ES-I3 (cell line): Measurements from ENCODE around the gene PPM1K.
A peak's percentile ranks its signal among the peaks of the same experiment; 100 is the strongest.

Experiments
- H3K36me3 ChIP-seq: 2 replicates; pipeline ENCODE4 v1.6.1; 2013; ENCODE audit warnings: mild to moderate bottlenecking, low read length, control low read depth, moderate library complexity; ENCODE audit not compliant: insufficient read depth
- H3K4me1 ChIP-seq: 2 replicates; pipeline ENCODE4 v1.6.1; 2013; ENCODE audit warnings: mild to moderate bottlenecking, control low read depth, low read length; ENCODE audit not compliant: insufficient read depth
- H3K9ac ChIP-seq: 2 replicates; pipeline ENCODE4 v1.6.1; 2013; ENCODE audit warnings: low read depth, mild to moderate bottlenecking, low read length, moderate library complexity
- H3K9me3 ChIP-seq: 2 replicates; pipeline ENCODE4 v1.6.1; 2013; ENCODE audit warnings: mild to moderate bottlenecking, low read length, moderate library complexity; ENCODE audit not compliant: control insufficient read depth, insufficient read depth

The PPM1K gene

GRCh38 chr4:88291003-88291402, 6.6 kb upstream of the PPM1K start:
- H3K4me1 ChIP-seq: no peaks in the 10 kb centered on the region
- H3K9me3 ChIP-seq: no peaks in the 10 kb centered on the region
- H3K36me3 ChIP-seq: no peaks in the 10 kb centered on the region
- H3K9ac ChIP-seq: no peak overlapping the region

- Histone ChIP-seq H3K36me3 (no peaks in the 10 kb centered on the region), H3K4me1 (peaks cover 4% of the 10 kb centered on the region; the same call in 1 of the 2 replicates), H3K9me3 (no peaks in the 10 kb centered on the region), H3K9ac (no peak overlapping the region)
Measured at GRCh38 chr4:88286897-88287296, 2.5 kb upstream of the PPM1K start.

GRCh38 chr4:88285235-88285653, 883 bp upstream of the PPM1K start:
- peaks cover 4% of the 10 kb centered on the region; the same call in 1 of the 2 replicates for H3K4me1 ChIP-seq
- no peaks in the 10 kb centered on the region for H3K36me3 ChIP-seq
- no peaks in the 10 kb centered on the region for H3K9me3 ChIP-seq
- H3K9ac ChIP-seq: peak overlapping the region; percentile 39; the same call in 1 of the 2 replicates

- Histone ChIP-seq H3K9ac (peak overlapping the region; percentile 94), H3K9me3 (no peaks in the 10 kb centered on the region), H3K4me1 (peaks cover 4% of the 10 kb centered on the region; the same call in 1 of the 2 replicates), H3K36me3 (no peaks in the 10 kb centered on the region)
Measured at GRCh38 chr4:88283661-88284438, 511 bp downstream of the PPM1K start.

- H3K36me3 ChIP-seq: peaks cover 7% of the 10 kb centered on the region; the same call in 1 of the 2 replicates
- peaks cover 4% of the 10 kb centered on the region; the same call in 1 of the 2 replicates for H3K4me1 ChIP-seq
- H3K9ac ChIP-seq: no peak overlapping the region
- peaks cover 17% of the 10 kb centered on the region for H3K9me3 ChIP-seq
Measured at GRCh38 chr4:88280228-88280795, 4.0 kb downstream of the PPM1K start.

GRCh38 chr4:88277711-88278225, 6.6 kb downstream of the PPM1K start:
- H3K9ac ChIP-seq: no peak overlapping the region
- H3K9me3 ChIP-seq: peaks cover 17% of the 10 kb centered on the region
- peaks cover 3% of the 10 kb centered on the region; the same call in 1 of the 2 replicates for H3K4me1 ChIP-seq
- peaks cover 7% of the 10 kb centered on the region; the same call in 1 of the 2 replicates for H3K36me3 ChIP-seq

- peaks cover 7% of the 10 kb centered on the region; the same call in 1 of the 2 replicates for H3K36me3 ChIP-seq
- peaks cover 17% of the 10 kb centered on the region for H3K9me3 ChIP-seq
- no peak overlapping the region for H3K9ac ChIP-seq
- no peaks in the 10 kb centered on the region for H3K4me1 ChIP-seq
Measured at GRCh38 chr4:88276952-88277710, 7.2 kb downstream of the PPM1K start.

- H3K9ac ChIP-seq: no peak overlapping the region
- H3K9me3 ChIP-seq: peaks cover 17% of the 10 kb centered on the region
- peaks cover 7% of the 10 kb centered on the region; the same call in 1 of the 2 replicates for H3K36me3 ChIP-seq
- H3K4me1 ChIP-seq: no peaks in the 10 kb centered on the region
Measured at GRCh38 chr4:88275949-88276515, 8.3 kb downstream of the PPM1K start.

- H3K4me1 ChIP-seq: no peaks in the 10 kb centered on the region
- peaks cover 17% of the 10 kb centered on the region for H3K9me3 ChIP-seq
- H3K9ac ChIP-seq: no peak overlapping the region
- H3K36me3 ChIP-seq: peaks cover 7% of the 10 kb centered on the region; the same call in 1 of the 2 replicates
Measured at GRCh38 chr4:88275516-88275915, 8.8 kb downstream of the PPM1K start.

GRCh38 chr4:88268913-88269312, 15.4 kb downstream of the PPM1K start:
- Histone ChIP-seq H3K4me1 (no peaks in the 10 kb centered on the region), H3K9ac (no peak overlapping the region), H3K36me3 (peaks cover 6% of the 10 kb centered on the region; the same call in 1 of the 2 replicates), H3K9me3 (no peaks in the 10 kb centered on the region)

- Histone ChIP-seq H3K9ac (no peak overlapping the region), H3K4me1 (no peaks in the 10 kb centered on the region), H3K9me3 (no peaks in the 10 kb centered on the region), H3K36me3 (peaks cover 10% of the 10 kb centered on the region; the same call in 1 of the 2 replicates)
Measured at GRCh38 chr4:88264336-88264735, 20.0 kb downstream of the PPM1K start.

GRCh38 chr4:88257726-88258125, 26.6 kb downstream of the PPM1K start:
- Histone ChIP-seq H3K9ac (no peak overlapping the region), H3K4me1 (no peaks in the 10 kb centered on the region), H3K9me3 (no peaks in the 10 kb centered on the region), H3K36me3 (0 out of 2 replicates have a peak, but pooled peaks cover 4% of the 10 kb centered on the region)

- H3K9me3 ChIP-seq: no peaks in the 10 kb centered on the region
- H3K36me3 ChIP-seq: no peaks in the 10 kb centered on the region
- no peak overlapping the region for H3K9ac ChIP-seq
- no peaks in the 10 kb centered on the region for H3K4me1 ChIP-seq
Measured at GRCh38 chr4:88255111-88255510, 29.2 kb downstream of the PPM1K start.

- no peaks in the 10 kb centered on the region for H3K36me3 ChIP-seq
- no peaks in the 10 kb centered on the region for H3K4me1 ChIP-seq
- no peaks in the 10 kb centered on the region for H3K9me3 ChIP-seq
- H3K9ac ChIP-seq: no peak overlapping the region
Measured at GRCh38 chr4:88251924-88252323, 32.4 kb downstream of the PPM1K start.
